ENCODE results near the gene OR51B2.

Gene OR51B2, protein sequence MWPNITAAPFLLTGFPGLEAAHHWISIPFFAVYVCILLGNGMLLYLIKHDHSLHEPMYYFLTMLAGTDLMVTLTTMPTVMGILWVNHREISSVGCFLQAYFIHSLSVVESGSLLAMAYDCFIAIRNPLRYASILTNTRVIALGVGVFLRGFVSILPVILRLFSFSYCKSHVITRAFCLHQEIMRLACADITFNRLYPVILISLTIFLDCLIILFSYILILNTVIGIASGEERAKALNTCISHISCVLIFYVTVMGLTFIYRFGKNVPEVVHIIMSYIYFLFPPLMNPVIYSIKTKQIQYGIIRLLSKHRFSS

GRCh38 chr11:5324197-5324596, at the start of gene OR51B2:
OR51B2 (minus strand) TSS chr11:5324297; CDS start chr11:5324297, 0 bp downstream.
- Histone ChIP-seq H3K4me2 (ENCODE audit: low read length) (no peak within 1 kb of the TSS), H3K27me3 (ENCODE audit: control insufficient read depth, insufficient read depth, low read length) (no peaks in the 10 kb centered on the region), H3K4me1 (no peaks in the 10 kb centered on the region), H3K27ac (no peak within 1 kb of the TSS), H3K9me3 (ENCODE audit: control insufficient read depth, low read length) (no peaks in the 10 kb centered on the region), H3K36me3 (ENCODE audit: control insufficient read depth, insufficient read depth, low read length) (no peaks in the 10 kb centered on the region), H2AFZ (no peak within 1 kb of the TSS), H3K4me3 (ENCODE audit: low read depth, low read length) (no peak within 1 kb of the TSS), H3K9ac (no peak within 1 kb of the TSS), H3K79me2 (no peaks in the 10 kb centered on the region)
- TF ChIP-seq, protein P1, sequence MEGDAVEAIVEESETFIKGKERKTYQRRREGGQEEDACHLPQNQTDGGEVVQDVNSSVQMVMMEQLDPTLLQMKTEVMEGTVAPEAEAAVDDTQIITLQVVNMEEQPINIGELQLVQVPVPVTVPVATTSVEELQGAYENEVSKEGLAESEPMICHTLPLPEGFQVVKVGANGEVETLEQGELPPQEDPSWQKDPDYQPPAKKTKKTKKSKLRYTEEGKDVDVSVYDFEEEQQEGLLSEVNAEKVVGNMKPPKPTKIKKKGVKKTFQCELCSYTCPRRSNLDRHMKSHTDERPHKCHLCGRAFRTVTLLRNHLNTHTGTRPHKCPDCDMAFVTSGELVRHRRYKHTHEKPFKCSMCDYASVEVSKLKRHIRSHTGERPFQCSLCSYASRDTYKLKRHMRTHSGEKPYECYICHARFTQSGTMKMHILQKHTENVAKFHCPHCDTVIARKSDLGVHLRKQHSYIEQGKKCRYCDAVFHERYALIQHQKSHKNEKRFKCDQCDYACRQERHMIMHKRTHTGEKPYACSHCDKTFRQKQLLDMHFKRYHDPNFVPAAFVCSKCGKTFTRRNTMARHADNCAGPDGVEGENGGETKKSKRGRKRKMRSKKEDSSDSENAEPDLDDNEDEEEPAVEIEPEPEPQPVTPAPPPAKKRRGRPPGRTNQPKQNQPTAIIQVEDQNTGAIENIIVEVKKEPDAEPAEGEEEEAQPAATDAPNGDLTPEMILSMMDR (IDR thresholded peaks at IDR 0.05) = no peak

GRCh38 chr11:5369789-5370188, 45.7 kb upstream of the OR51B2 start:
- Histone ChIP-seq H3K27me3 (ENCODE audit: control insufficient read depth, insufficient read depth, low read length) (no peaks in the 10 kb centered on the region), H3K9me3 (ENCODE audit: control insufficient read depth, low read length) (no peaks in the 10 kb centered on the region), H3K27ac (no peak overlapping the region), H2AFZ (no peak overlapping the region), H3K4me1 (no peaks in the 10 kb centered on the region), H3K36me3 (ENCODE audit: control insufficient read depth, insufficient read depth, low read length) (no peaks in the 10 kb centered on the region), H3K4me2 (ENCODE audit: low read length) (no peak overlapping the region), H3K4me3 (ENCODE audit: low read depth, low read length) (no peak overlapping the region), H3K9ac (no peak overlapping the region), H3K79me2 (no peaks in the 10 kb centered on the region)
- TF ChIP-seq, protein P1 (IDR thresholded peaks at IDR 0.05) = no peak

DNA sequence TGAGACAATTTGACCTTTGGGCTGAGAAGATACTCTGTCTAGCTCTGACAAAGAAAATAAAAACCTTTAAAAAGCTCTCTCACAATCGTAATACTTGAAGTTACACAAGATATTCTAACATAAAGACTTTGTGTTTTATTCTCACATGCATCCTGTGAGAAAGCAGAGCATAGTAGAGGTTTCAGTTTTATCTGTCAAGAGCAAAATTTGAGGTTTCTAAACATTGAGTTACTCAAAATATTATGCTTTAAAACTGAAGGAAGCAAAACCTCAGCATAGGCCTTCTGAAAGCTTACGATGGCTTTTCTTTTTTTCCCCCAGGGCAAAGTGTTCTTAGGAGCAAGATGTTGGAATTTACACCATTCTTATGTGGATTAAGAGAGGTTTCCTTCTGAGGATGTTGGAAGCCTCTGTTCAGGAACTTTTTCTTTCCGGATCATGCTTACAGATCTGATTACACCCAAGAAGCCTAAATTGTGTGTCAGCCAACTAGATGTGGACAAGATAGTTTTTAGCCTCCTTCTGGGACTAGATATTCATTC, 44.5 kb upstream of the OR51B2 start:
- H3K9me3 ChIP-seq (ENCODE audit: control insufficient read depth, low read length) = no peaks in the 10 kb centered on the region
- H3K4me1 ChIP-seq = no peaks in the 10 kb centered on the region
- no peaks in the 10 kb centered on the region for H3K79me2 ChIP-seq
- TF ChIP-seq, protein P1 (IDR thresholded peaks at IDR 0.05) = no peak
- no peak overlapping the region for H3K27ac ChIP-seq
- no peak overlapping the region for H3K9ac ChIP-seq
- H3K27me3 ChIP-seq (ENCODE audit: control insufficient read depth, insufficient read depth, low read length) = no peaks in the 10 kb centered on the region
- no peak overlapping the region for H3K4me2 ChIP-seq (ENCODE audit: low read length)
- H2AFZ ChIP-seq = no peak overlapping the region
- no peak overlapping the region for H3K4me3 ChIP-seq (ENCODE audit: low read depth, low read length)
- H3K36me3 ChIP-seq (ENCODE audit: control insufficient read depth, insufficient read depth, low read length) = no peaks in the 10 kb centered on the region

DNA sequence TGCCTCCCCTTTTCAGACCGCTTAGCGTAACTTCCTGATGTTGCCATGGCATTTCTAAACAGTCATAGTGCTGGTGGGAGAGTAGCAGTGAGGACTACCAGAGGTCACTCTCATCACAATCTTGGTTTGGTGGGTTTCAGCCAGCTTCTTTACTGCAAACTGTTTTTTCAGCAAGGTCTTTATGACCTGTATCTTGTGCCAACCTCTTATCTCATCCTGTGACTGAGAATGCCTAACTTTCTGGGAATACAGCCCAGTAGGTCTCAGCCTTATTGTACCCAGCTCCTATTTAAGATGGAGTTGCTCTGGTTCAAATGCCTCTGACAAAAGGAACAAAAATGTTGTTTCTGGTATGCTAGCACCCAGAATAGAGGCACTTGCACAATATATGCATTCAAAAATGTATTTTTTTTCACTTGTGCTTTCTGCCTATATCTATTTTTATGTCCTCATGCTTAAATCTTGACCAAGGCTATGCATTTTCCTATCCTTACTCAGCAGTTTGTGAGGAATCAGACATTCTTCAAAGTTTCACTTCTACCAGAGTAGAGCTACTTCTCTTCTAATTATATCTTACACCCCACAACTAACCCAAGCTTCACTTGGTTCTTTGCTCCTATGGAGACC, 43.5 kb upstream of the OR51B2 start:
- Histone ChIP-seq H3K4me2 (ENCODE audit: low read length) (no peak overlapping the region), H3K36me3 (ENCODE audit: control insufficient read depth, insufficient read depth, low read length) (no peaks in the 10 kb centered on the region), H3K27me3 (ENCODE audit: control insufficient read depth, insufficient read depth, low read length) (no peaks in the 10 kb centered on the region), H3K9ac (no peak overlapping the region), H3K4me3 (ENCODE audit: low read depth, low read length) (no peak overlapping the region), H2AFZ (no peak overlapping the region), H3K4me1 (no peaks in the 10 kb centered on the region), H3K27ac (no peak overlapping the region), H3K9me3 (ENCODE audit: control insufficient read depth, low read length) (no peaks in the 10 kb centered on the region), H3K79me2 (no peaks in the 10 kb centered on the region)
- TF ChIP-seq, protein P1 (IDR thresholded peaks at IDR 0.05) = no peak

Measured in parathyroid adenoma (tissue), 2 donors.